ENCODE data around the gene TCEAL1.
"Not testable (repeated sequence)": the region's sequence is repeated elsewhere in the genome, so short reads cannot be mapped to it uniquely, and the experiment has no call there.

The TCEAL1 gene

GRCh38 chrX:103628386-103629317 is at the start of gene TCEAL1:
Gene TCEAL1, plus strand, starts transcription at chrX:103628975. Its CDS starts 942 bp downstream, at chrX:103629917.
- Histone ChIP-seq H3K4me3 (ENCODE audit: low read length in 2 of 2) (peak within 1 kb of the TSS; percentile 73 to 85), H3K36me3 (ENCODE audit: control insufficient read depth in 2 of 2, insufficient read depth in 2 of 2, low read length in 2 of 2) (no peaks in the 10 kb centered on the region), H3K27ac (ENCODE audit: low read depth in 2 of 2, low read length in 2 of 2) (peak within 1 kb of the TSS; percentile 82 to 86), H3K9me3 (ENCODE audit: control insufficient read depth in 2 of 2, low read length in 2 of 2) (no peaks in the 10 kb centered on the region), H3K4me1 (ENCODE audit: control insufficient read depth in 2 of 2, insufficient read depth in 2 of 2, low read length in 2 of 2) (peaks cover 2 to 7% of the 10 kb centered on the region in 2 donors), H3K27me3 (ENCODE audit: control insufficient read depth in 2 of 2, insufficient read depth in 2 of 2, low read length in 2 of 2) (peaks cover 2 to 4% of the 10 kb centered on the region in 2 donors), H3K9ac (ENCODE audit: low read depth in 1 of 2, low read length in 2 of 2) (peak within 1 kb of the TSS; percentile 67 to 80)

DNA sequence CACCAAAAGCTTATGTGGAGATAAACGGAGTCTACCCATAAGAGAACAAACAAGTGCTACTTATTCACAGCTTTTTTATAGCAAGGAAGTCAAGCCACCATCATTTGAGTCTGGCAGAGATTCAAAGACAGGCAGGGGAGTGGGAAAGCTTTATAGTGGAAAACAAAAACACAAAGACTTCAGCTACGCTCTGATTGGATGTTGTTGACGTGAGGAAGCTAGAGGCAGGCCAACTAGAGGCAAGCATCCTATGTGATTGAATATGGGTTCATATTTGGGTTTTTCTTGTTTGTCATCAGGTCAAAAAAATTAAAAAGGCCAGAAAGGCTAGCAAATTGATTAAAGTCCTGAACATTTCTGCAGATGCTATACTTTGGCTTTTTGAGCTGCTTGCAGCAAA is 44.2 kb upstream of the TCEAL1 start:
- Histone ChIP-seq H3K27ac (ENCODE audit: low read depth in 2 of 2, low read length in 2 of 2) (no peak overlapping the region), H3K9me3 (ENCODE audit: control insufficient read depth in 2 of 2, low read length in 2 of 2) (no peaks in the 10 kb centered on the region), H3K4me3 (ENCODE audit: low read length in 2 of 2) (no peak overlapping the region), H3K27me3 (ENCODE audit: control insufficient read depth in 2 of 2, insufficient read depth in 2 of 2, low read length in 2 of 2) (no peaks in the 10 kb centered on the region), H3K9ac (ENCODE audit: low read depth in 1 of 2, low read length in 2 of 2) (no peak overlapping the region), H3K4me1 (ENCODE audit: control insufficient read depth in 2 of 2, insufficient read depth in 2 of 2, low read length in 2 of 2) (no peaks in the 10 kb centered on the region), H3K36me3 (ENCODE audit: control insufficient read depth in 2 of 2, insufficient read depth in 2 of 2, low read length in 2 of 2) (no peaks in the 10 kb centered on the region)

DNA sequence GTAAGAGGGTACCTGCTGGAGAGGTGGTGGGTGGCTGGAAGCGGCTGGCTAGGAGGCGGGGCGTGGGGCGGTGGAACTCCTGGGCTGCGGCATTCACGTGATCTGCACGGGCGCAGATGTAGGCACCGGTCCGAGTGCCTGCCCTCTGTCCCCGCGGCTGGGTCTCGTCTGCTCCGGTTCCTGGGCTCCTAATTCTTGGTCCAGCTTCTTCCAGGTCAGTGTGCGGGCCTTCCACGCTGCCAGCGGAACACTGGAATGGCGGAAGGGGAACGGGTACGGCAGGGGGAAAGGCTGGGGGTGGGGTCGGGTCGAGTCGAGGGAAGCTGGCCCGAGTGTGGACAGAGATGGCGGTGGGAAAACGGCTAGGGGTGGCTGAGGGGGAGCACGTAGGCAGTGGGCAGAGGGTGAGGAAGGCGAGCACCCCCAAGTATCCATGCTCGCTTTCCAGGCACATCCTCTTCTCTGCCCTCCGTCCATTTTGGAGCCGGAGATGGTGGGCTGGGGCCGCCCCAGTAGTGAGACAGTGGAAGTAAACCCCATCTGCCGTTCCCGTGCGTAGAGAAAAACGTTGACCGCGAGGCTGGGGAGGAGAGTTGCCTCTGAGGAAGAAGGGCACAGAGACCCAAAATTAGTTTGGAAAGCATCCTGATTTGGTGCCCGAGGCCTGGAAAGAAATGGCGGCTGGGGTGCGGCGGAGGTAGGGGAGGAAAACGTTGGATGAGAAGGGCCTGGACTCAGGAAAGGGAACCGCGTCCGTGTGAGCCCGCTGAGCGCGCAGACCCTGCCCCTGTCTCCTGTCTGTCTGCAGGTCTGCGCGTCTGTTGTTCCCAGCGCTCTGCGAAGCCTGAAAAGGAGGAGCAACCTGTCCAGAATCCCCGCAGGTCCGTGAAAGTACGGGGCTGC is 43.1 kb upstream of the TCEAL1 start, which contains the start of gene TCEAL4:
Gene TCEAL4, plus strand, starts transcription at position 105 of the 903 bp plus-strand sequence. CDS start 1,161 bp downstream, outside the sequence.
- H3K9ac ChIP-seq (ENCODE audit: low read depth in 1 of 2, low read length in 2 of 2) = peak within 1 kb of the TSS; percentile 66 to 70
- H3K4me3 ChIP-seq (ENCODE audit: low read length in 2 of 2) = peak within 1 kb of the TSS; percentile 66 to 80
- H3K27me3 ChIP-seq (ENCODE audit: control insufficient read depth in 2 of 2, insufficient read depth in 2 of 2, low read length in 2 of 2) = no peaks in the 10 kb centered on the region
- peak within 1 kb of the TSS; percentile 36 to 61 for H3K27ac ChIP-seq (ENCODE audit: low read depth in 2 of 2, low read length in 2 of 2)
- no peaks in the 10 kb centered on the region for H3K36me3 ChIP-seq (ENCODE audit: control insufficient read depth in 2 of 2, insufficient read depth in 2 of 2, low read length in 2 of 2)
- H3K4me1 ChIP-seq (ENCODE audit: control insufficient read depth in 2 of 2, insufficient read depth in 2 of 2, low read length in 2 of 2) = no peaks in the 10 kb centered on the region
- no peaks in the 10 kb centered on the region for H3K9me3 ChIP-seq (ENCODE audit: control insufficient read depth in 2 of 2, low read length in 2 of 2)

GRCh38 chrX:103586314-103586646 is 42.5 kb upstream of the TCEAL1 start:
- Histone ChIP-seq H3K9me3 (ENCODE audit: control insufficient read depth in 2 of 2, low read length in 2 of 2) (no peaks in the 10 kb centered on the region), H3K9ac (ENCODE audit: low read depth in 1 of 2, low read length in 2 of 2) (peak overlapping the region in 1 of 2 donors; percentile 66), H3K27ac (ENCODE audit: low read depth in 2 of 2, low read length in 2 of 2) (peak overlapping the region; percentile 36 to 61), H3K36me3 (ENCODE audit: control insufficient read depth in 2 of 2, insufficient read depth in 2 of 2, low read length in 2 of 2) (no peaks in the 10 kb centered on the region), H3K27me3 (ENCODE audit: control insufficient read depth in 2 of 2, insufficient read depth in 2 of 2, low read length in 2 of 2) (no peaks in the 10 kb centered on the region), H3K4me1 (ENCODE audit: control insufficient read depth in 2 of 2, insufficient read depth in 2 of 2, low read length in 2 of 2) (no peaks in the 10 kb centered on the region), H3K4me3 (ENCODE audit: low read length in 2 of 2) (peak overlapping the region; percentile 66 to 80)

DNA sequence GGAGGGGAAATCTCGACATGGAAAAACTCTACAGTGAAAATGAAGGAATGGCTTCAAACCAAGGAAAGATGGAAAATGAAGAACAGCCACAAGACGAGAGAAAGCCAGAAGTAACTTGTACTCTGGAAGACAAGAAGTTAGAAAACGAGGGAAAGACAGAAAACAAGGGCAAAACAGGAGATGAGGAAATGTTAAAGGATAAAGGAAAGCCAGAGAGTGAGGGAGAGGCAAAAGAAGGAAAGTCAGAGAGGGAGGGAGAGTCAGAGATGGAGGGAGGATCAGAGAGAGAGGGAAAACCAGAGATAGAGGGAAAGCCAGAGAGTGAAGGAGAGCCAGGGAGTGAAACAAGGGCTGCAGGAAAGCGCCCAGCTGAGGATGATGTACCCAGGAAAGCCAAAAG is 42.1 kb upstream of the TCEAL1 start:
- H3K27ac ChIP-seq (ENCODE audit: low read depth in 2 of 2, low read length in 2 of 2) = peak overlapping the region; percentile 36 to 61

GRCh38 chrX:103592295-103592694 is 36.5 kb upstream of the TCEAL1 start:
- H3K9me3 ChIP-seq (ENCODE audit: control insufficient read depth in 2 of 2, low read length in 2 of 2); H3K36me3 ChIP-seq (ENCODE audit: control insufficient read depth in 2 of 2, insufficient read depth in 2 of 2, low read length in 2 of 2); H3K27me3 ChIP-seq (ENCODE audit: control insufficient read depth in 2 of 2, insufficient read depth in 2 of 2, low read length in 2 of 2); H3K9ac ChIP-seq (ENCODE audit: low read depth in 1 of 2, low read length in 2 of 2); H3K4me3 ChIP-seq (ENCODE audit: low read length in 2 of 2); H3K27ac ChIP-seq (ENCODE audit: low read depth in 2 of 2, low read length in 2 of 2); H3K4me1 ChIP-seq (ENCODE audit: control insufficient read depth in 2 of 2, insufficient read depth in 2 of 2, low read length in 2 of 2): not testable (repeated sequence)

More for the DNA sequence above, 42.1 kb upstream of the TCEAL1 start:
- no peaks in the 10 kb centered on the region for H3K27me3 ChIP-seq (ENCODE audit: control insufficient read depth in 2 of 2, insufficient read depth in 2 of 2, low read length in 2 of 2)
- H3K9me3 ChIP-seq (ENCODE audit: control insufficient read depth in 2 of 2, low read length in 2 of 2) = no peaks in the 10 kb centered on the region
- no peak overlapping the region for H3K4me3 ChIP-seq (ENCODE audit: low read length in 2 of 2)
- no peaks in the 10 kb centered on the region for H3K36me3 ChIP-seq (ENCODE audit: control insufficient read depth in 2 of 2, insufficient read depth in 2 of 2, low read length in 2 of 2)
- no peak overlapping the region for H3K9ac ChIP-seq (ENCODE audit: low read depth in 1 of 2, low read length in 2 of 2)
- no peaks in the 10 kb centered on the region for H3K4me1 ChIP-seq (ENCODE audit: control insufficient read depth in 2 of 2, insufficient read depth in 2 of 2, low read length in 2 of 2)

DNA sequence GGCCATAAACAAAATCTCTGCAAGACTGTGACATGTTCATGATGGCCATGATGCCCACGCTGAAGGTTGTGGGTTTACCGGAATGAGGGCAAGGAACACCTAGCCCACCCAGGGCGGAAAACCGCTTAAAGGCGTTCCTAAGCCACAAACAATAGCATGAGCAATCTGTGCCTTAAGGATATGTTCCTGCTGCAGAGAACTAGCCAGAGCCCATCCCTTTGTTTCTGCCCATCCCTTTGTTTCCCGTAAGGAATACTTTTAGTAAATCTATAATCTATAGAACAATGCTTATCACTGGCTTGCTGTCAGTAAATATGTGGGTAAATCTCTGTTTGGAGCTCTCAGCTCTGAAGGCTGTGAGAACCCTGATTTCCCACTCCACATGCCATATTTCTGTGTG is 33.6 kb upstream of the TCEAL1 start:
- not testable (repeated sequence) for H3K27ac ChIP-seq (ENCODE audit: low read depth in 2 of 2, low read length in 2 of 2); H3K4me1 ChIP-seq (ENCODE audit: control insufficient read depth in 2 of 2, insufficient read depth in 2 of 2, low read length in 2 of 2); H3K9ac ChIP-seq (ENCODE audit: low read depth in 1 of 2, low read length in 2 of 2); H3K9me3 ChIP-seq (ENCODE audit: control insufficient read depth in 2 of 2, low read length in 2 of 2); H3K27me3 ChIP-seq (ENCODE audit: control insufficient read depth in 2 of 2, insufficient read depth in 2 of 2, low read length in 2 of 2); H3K4me3 ChIP-seq (ENCODE audit: low read length in 2 of 2); H3K36me3 ChIP-seq (ENCODE audit: control insufficient read depth in 2 of 2, insufficient read depth in 2 of 2, low read length in 2 of 2)

GRCh38 chrX:103607364-103608305 is 21.1 kb upstream of the TCEAL1 start, which contains the start of gene TCEAL3:
Gene TCEAL3, plus strand, starts transcription at chrX:103607963. Its CDS starts 1,102 bp downstream, at chrX:103609065.
- Histone ChIP-seq H3K27me3 (ENCODE audit: control insufficient read depth in 2 of 2, insufficient read depth in 2 of 2, low read length in 2 of 2) (peaks cover 3% of the 10 kb centered on the region in 2 donors), H3K9ac (ENCODE audit: low read depth in 1 of 2, low read length in 2 of 2) (peak within 1 kb of the TSS; percentile 58 to 74), H3K9me3 (ENCODE audit: control insufficient read depth in 2 of 2, low read length in 2 of 2) (no peaks in the 10 kb centered on the region), H3K4me1 (ENCODE audit: control insufficient read depth in 2 of 2, insufficient read depth in 2 of 2, low read length in 2 of 2) (peaks cover 0 to 3% of the 10 kb centered on the region in 2 donors), H3K4me3 (ENCODE audit: low read length in 2 of 2) (peak within 1 kb of the TSS; percentile 65 to 69), H3K27ac (ENCODE audit: low read depth in 2 of 2, low read length in 2 of 2) (peak within 1 kb of the TSS; percentile 64 to 66), H3K36me3 (ENCODE audit: control insufficient read depth in 2 of 2, insufficient read depth in 2 of 2, low read length in 2 of 2) (no peaks in the 10 kb centered on the region)

DNA sequence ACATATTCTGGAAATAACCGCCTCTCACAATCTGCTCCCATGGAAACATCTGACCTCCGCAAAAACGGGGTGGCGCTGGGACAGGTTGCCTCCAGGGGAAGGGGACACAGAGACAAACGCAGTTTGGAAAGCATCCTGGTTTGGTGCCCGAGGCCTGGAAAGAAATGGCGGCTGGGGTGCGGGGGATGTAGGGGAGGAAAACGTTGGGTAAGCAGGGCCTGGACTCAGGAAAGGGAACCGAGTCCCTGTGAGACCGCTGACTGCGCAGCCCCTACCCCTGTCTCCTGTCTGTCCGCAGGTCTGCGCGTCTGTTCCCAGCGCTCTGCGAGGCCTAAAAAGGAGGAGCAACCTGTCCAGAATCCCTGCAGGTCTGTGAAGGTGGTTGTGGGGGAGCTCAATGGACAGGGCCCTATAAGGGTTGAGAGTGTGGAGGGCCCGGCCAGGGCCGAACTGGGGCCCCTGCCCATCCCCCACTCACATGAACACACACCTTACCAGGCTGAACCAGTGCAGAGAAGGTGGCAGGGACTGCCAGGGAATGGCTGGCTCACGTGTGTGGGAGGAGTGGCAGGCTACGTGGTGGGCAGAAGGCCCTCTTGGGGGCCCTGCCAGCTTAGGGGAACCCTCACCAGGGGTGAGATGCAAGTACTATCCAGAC is 20.3 kb upstream of the TCEAL1 start:
- H3K9ac ChIP-seq (ENCODE audit: low read depth in 1 of 2, low read length in 2 of 2) = peak overlapping the region; percentile 58 to 74
- no peaks in the 10 kb centered on the region for H3K9me3 ChIP-seq (ENCODE audit: control insufficient read depth in 2 of 2, low read length in 2 of 2)
- peak overlapping the region; percentile 65 to 69 for H3K4me3 ChIP-seq (ENCODE audit: low read length in 2 of 2)
- H3K27me3 ChIP-seq (ENCODE audit: control insufficient read depth in 2 of 2, insufficient read depth in 2 of 2, low read length in 2 of 2) = peaks cover 3% of the 10 kb centered on the region in 2 donors
- H3K36me3 ChIP-seq (ENCODE audit: control insufficient read depth in 2 of 2, insufficient read depth in 2 of 2, low read length in 2 of 2) = no peaks in the 10 kb centered on the region
- H3K27ac ChIP-seq (ENCODE audit: low read depth in 2 of 2, low read length in 2 of 2) = peak overlapping the region; percentile 64 to 66
- H3K4me1 ChIP-seq (ENCODE audit: control insufficient read depth in 2 of 2, insufficient read depth in 2 of 2, low read length in 2 of 2) = peaks cover 0 to 3% of the 10 kb centered on the region in 2 donors

Data from mucosa of rectum (tissue), 2 donors.